Caco-2 (cell line): ENCODE data around the gene CCR5. TPM values are rescaled to one million over a fixed set of nuclear protein-coding genes. Genes with fewer than 3 reads are reported as not detected.

ENCODE experiments used
- BruUV-seq: library from RNA; stranded (reverse); fragments of 400-500 nt; replicated peaks from 2 replicates; lab custom pipeline; 2021; lab: Mats Ljungman, UMichigan
- CTCF ChIA-PET: fragments of 300-600 bp; sonication (Branson Sonifier 250); formaldehyde crosslinking; loops from one replicate; lab custom pipeline; 2022; ENCODE audit warnings: antibody characterized with exemption; lab: Charles Lee
- POLR2A ChIA-PET: fragments of 300-600 bp; sonication (Branson Sonifier 250); formaldehyde crosslinking; loops from one replicate; lab custom pipeline; 2022; ENCODE audit warnings: antibody characterized with exemption; lab: Charles Lee
- DNase-seq, 2 experiments: peaks; one replicate each; pipeline versions ENCODE4 v3.0.0 to v3.0.0-alpha.2; 2020 to 2022
- H3K27me3 ChIP-seq: replicated peaks from 2 replicates; pipeline ENCODE4 v1.6.0; 2011; ENCODE audit warnings: low read length; ENCODE audit not compliant: control insufficient read depth, insufficient read depth
- H3K36me3 ChIP-seq: 2 replicates; pipeline ENCODE4 v1.5.1; 2011; ENCODE audit warnings: low read length; ENCODE audit not compliant: control insufficient read depth, insufficient read depth
- H3K4me1 ChIP-seq: fragments of 250-450 bp; sonication (Bioruptor Pico); 2 replicates; pipeline ENCODE4 v1.5.1; 2020; ENCODE audit warnings: mild to moderate bottlenecking
- H3K4me3 ChIP-seq: 2 replicates; pipeline ENCODE4 v1.5.1; 2011; ENCODE audit warnings: low read depth, mild to moderate bottlenecking, control low read depth, low read length
- H3K9me3 ChIP-seq: fragments of 250-450 bp; sonication (Bioruptor Pico); 2 replicates; pipeline ENCODE4 v1.5.1; 2020; ENCODE audit warnings: mild to moderate bottlenecking, moderate library complexity
- H3K27ac Mint-ChIP-seq: one replicate; pipeline ENCODE4 v1.8.0; 2022; ENCODE audit warnings: mixed read lengths; ENCODE audit not compliant: unreplicated experiment
- H3K27me3 Mint-ChIP-seq: one replicate; pipeline ENCODE4 v1.8.0; 2022; ENCODE audit warnings: mixed read lengths; ENCODE audit not compliant: insufficient read depth, unreplicated experiment
- H3K36me3 Mint-ChIP-seq: one replicate; pipeline ENCODE4 v1.8.0; 2022; ENCODE audit warnings: mild to moderate bottlenecking, mixed read lengths; ENCODE audit not compliant: insufficient read depth, unreplicated experiment
- H3K4me1 Mint-ChIP-seq: one replicate; pipeline ENCODE4 v1.8.0; 2022; ENCODE audit warnings: low read depth, mixed read lengths; ENCODE audit not compliant: unreplicated experiment
- H3K4me3 Mint-ChIP-seq: one replicate; pipeline ENCODE4 v1.8.0; 2022; ENCODE audit warnings: mild to moderate bottlenecking, moderate library complexity, mixed read lengths; ENCODE audit not compliant: unreplicated experiment
- H3K9me3 Mint-ChIP-seq: one replicate; pipeline ENCODE4 v1.8.0; 2022; ENCODE audit warnings: mixed read lengths; ENCODE audit not compliant: unreplicated experiment
- intact Hi-C: fragments of 100-400 bp; cut with micrococcal nuclease; formaldehyde crosslinking; loops from one replicate; pipeline ENCODE4 v1.10.0; 2022; ENCODE audit not compliant: unreplicated experiment
- total RNA-seq: library from RNA; stranded (reverse); gene quantifications from 2 replicates; pipeline ENCODE4 v1.2.3, GENCODE V29; 2022
- TF ChIP-seq, protein P1 (sequence below), 2 experiments: fragments of 200-600 bp in 1 of 2; IDR thresholded peaks; 1 replicate in 1 of 2; 2 replicates in 1 of 2; pipeline versions ENCODE4 v1.5.1 to v1.8.0; 2011 to 2022; ENCODE audit warnings: antibody characterized with exemption in 1 of 2, control low read depth in 1 of 2, inconsistent platforms in 1 of 2, low read depth in 1 of 2, low read length in 1 of 2, mild to moderate bottlenecking in 1 of 2, moderate library complexity in 1 of 2; ENCODE audit not compliant: insufficient read depth in 1 of 2, severe bottlenecking in 1 of 2, unreplicated experiment in 1 of 2

The CCR5 gene
- total RNA-seq, 1 experiment from 2014 or later: not detected

GRCh38 chr3:46350262-46350565, 20.5 kb upstream of the CCR5 start:
- intact Hi-C loops: no loop called here
- peaks cover 5% of the 10 kb centered on the region for H3K4me1 Mint-ChIP-seq
- no peaks in the 10 kb centered on the region for H3K36me3 Mint-ChIP-seq
- no peak overlapping the region for H3K27ac Mint-ChIP-seq
- peaks cover 5% of the 10 kb centered on the region; the same call in 1 of the 2 replicates for H3K9me3 ChIP-seq
- ChIA-PET POLR2A (no interaction called here), CTCF (no interaction called here)
- H3K4me3 Mint-ChIP-seq: no peak overlapping the region
- no peaks in the 10 kb centered on the region for H3K36me3 ChIP-seq
- H3K27me3 ChIP-seq: peaks cover 1% of the 10 kb centered on the region
- no TSS peak for BruUV-seq
- no peak overlapping the region for H3K4me3 ChIP-seq
- peaks cover 23% of the 10 kb centered on the region for H3K9me3 Mint-ChIP-seq
- TF ChIP-seq, protein P1, sequence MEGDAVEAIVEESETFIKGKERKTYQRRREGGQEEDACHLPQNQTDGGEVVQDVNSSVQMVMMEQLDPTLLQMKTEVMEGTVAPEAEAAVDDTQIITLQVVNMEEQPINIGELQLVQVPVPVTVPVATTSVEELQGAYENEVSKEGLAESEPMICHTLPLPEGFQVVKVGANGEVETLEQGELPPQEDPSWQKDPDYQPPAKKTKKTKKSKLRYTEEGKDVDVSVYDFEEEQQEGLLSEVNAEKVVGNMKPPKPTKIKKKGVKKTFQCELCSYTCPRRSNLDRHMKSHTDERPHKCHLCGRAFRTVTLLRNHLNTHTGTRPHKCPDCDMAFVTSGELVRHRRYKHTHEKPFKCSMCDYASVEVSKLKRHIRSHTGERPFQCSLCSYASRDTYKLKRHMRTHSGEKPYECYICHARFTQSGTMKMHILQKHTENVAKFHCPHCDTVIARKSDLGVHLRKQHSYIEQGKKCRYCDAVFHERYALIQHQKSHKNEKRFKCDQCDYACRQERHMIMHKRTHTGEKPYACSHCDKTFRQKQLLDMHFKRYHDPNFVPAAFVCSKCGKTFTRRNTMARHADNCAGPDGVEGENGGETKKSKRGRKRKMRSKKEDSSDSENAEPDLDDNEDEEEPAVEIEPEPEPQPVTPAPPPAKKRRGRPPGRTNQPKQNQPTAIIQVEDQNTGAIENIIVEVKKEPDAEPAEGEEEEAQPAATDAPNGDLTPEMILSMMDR (IDR thresholded peaks at IDR 0.05; ENCODE audit: insufficient read depth in 1 of 2, low read depth in 1 of 2, low read length in 1 of 2, severe bottlenecking in 1 of 2, unreplicated experiment in 1 of 2): no peak
- DNase-seq: no peak
- no peaks in the 10 kb centered on the region for H3K27me3 Mint-ChIP-seq
- H3K4me1 ChIP-seq: peaks cover 12% of the 10 kb centered on the region; the same call in 1 of the 2 replicates

DNA sequence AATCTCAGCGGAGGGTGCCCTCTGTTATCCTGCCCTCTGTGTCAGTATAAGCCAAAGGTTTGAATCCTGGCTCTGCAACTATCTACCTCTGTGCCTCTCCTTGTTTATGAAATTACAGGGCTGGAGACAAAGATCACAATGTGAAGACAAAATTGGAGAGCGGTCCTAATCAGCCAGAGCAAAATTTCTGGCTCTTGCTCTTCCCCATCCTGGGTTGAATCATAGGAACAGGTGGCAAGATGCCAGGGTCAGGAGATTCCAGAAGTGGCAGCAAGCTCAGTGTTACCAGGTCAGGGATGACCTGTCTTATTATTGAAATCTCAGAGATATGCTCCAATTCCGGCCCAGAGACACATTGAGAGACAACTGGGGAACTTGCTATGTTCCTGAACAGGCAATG, 19.1 kb upstream of the CCR5 start:
- Mint-ChIP-seq H3K4me1 (peaks cover 8% of the 10 kb centered on the region), H3K4me3 (no peak overlapping the region), H3K9me3 (peaks cover 22% of the 10 kb centered on the region), H3K27ac (no peak overlapping the region), H3K27me3 (no peaks in the 10 kb centered on the region), H3K36me3 (no peaks in the 10 kb centered on the region)
- Histone ChIP-seq H3K9me3 (peaks cover 5% of the 10 kb centered on the region; the same call in 1 of the 2 replicates), H3K4me1 (no peaks in the 10 kb centered on the region), H3K27me3 (peaks cover 1% of the 10 kb centered on the region), H3K36me3 (no peaks in the 10 kb centered on the region), H3K4me3 (no peak overlapping the region)
- no peak for DNase-seq
- TF ChIP-seq, protein P1 (IDR thresholded peaks at IDR 0.05; ENCODE audit: insufficient read depth in 1 of 2, low read depth in 1 of 2, low read length in 1 of 2, severe bottlenecking in 1 of 2, unreplicated experiment in 1 of 2): no peak
- intact Hi-C loops: no loop called here
- BruUV-seq: no TSS peak
- ChIA-PET POLR2A (no interaction called here), CTCF (no interaction called here)

DNA sequence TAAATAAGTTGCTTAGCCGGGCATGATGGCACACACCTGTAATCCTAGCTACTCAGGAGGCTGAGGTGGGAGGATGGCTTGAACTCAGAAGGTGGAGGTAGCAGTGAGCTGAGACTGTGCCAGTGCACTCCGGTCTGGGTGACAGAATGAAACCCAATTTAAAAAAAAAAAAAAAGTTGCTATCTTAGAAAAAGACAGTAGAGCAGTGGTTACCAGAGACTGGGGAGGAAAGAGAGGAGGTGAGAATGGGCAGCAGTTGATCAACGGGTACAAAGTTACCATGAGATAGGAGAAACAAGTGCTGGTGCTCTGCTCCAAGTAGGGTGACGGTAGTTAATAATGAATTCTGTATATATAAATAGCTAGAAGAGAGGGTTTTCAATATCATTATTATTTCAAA, 17.7 kb upstream of the CCR5 start:
- ChIA-PET CTCF (no interaction called here), POLR2A (no interaction called here)
- Histone ChIP-seq H3K9me3 (no peaks in the 10 kb centered on the region), H3K36me3 (no peaks in the 10 kb centered on the region), H3K27me3 (peaks cover 1% of the 10 kb centered on the region), H3K4me3 (no peak overlapping the region), H3K4me1 (no peaks in the 10 kb centered on the region)
- intact Hi-C loops: no loop called here
- no TSS peak for BruUV-seq
- Mint-ChIP-seq H3K4me1 (peaks cover 8% of the 10 kb centered on the region), H3K4me3 (no peak overlapping the region), H3K27ac (no peak overlapping the region), H3K9me3 (peaks cover 22% of the 10 kb centered on the region), H3K27me3 (no peaks in the 10 kb centered on the region), H3K36me3 (no peaks in the 10 kb centered on the region)
- DNase-seq: no peak
- TF ChIP-seq, protein P1 (IDR thresholded peaks at IDR 0.05; ENCODE audit: insufficient read depth in 1 of 2, low read depth in 1 of 2, low read length in 1 of 2, severe bottlenecking in 1 of 2, unreplicated experiment in 1 of 2): no peak
